Measurements from ENCODE around the gene ADD1.
A peak's percentile ranks its signal among the peaks of the same experiment; 100 is the strongest.

Gene ADD1

DNA sequence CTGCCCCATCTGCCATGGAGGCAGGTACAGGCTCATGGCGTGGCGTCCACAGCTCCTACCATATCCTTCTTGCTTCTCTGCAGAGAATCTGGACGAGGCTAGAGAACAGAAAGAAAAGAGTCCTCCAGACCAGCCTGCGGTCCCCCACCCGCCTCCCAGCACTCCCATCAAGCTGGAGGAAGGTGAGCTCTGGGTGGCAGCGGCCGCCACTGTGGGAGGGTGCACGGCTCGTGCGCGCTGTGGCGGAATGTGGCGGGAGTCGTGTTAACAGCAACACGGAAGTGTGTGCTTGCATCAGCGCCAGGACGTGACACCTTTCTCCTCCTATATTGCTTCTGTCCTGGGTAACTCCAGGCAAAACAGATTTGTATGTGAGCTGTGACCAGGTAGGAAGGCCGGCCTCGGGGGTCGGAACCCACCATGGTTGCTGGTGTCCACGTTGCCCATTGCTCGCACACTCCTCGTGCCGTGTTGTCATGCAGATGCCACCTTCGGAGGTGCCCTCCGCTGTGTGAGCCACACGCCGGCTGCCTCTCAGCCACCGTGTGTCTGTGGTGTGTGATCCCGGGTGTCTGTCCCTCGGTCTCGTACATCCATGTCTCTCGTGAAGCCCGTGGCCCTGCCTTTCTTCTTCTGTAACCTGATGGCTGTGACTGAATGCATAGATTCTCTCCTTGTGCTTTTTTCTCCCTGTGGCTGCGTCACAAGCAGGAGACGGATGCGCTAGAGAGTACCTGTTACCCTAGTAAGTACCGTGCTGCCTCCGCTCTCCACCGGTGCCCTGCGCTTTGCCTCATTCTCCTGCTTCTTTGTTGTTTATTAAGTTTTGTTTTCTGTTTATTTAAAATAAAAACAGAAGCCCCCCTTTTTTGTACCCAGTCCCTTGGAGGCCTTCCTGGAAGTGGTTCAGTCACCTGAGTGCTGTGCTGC, 82.6 kb downstream of the ADD1 start:
- peaks cover 26 to 29% of the 10 kb centered on the region in 2 donors for H3K4me1 Mint-ChIP-seq (ENCODE audit: low read depth in 2 of 2)
- DNase-seq (no peak), ATAC-seq (replicated peaks) (no peak)
- H3K27ac Mint-ChIP-seq, result no peak overlapping the region
- H3K9me3 Mint-ChIP-seq, result no peaks in the 10 kb centered on the region
- H3K36me3 Mint-ChIP-seq (ENCODE audit: insufficient read depth), result peaks cover 62% of the 10 kb centered on the region
- no peaks in the 10 kb centered on the region for H3K27me3 Mint-ChIP-seq
- H3K4me3 Mint-ChIP-seq, result no peak overlapping the region

DNA sequence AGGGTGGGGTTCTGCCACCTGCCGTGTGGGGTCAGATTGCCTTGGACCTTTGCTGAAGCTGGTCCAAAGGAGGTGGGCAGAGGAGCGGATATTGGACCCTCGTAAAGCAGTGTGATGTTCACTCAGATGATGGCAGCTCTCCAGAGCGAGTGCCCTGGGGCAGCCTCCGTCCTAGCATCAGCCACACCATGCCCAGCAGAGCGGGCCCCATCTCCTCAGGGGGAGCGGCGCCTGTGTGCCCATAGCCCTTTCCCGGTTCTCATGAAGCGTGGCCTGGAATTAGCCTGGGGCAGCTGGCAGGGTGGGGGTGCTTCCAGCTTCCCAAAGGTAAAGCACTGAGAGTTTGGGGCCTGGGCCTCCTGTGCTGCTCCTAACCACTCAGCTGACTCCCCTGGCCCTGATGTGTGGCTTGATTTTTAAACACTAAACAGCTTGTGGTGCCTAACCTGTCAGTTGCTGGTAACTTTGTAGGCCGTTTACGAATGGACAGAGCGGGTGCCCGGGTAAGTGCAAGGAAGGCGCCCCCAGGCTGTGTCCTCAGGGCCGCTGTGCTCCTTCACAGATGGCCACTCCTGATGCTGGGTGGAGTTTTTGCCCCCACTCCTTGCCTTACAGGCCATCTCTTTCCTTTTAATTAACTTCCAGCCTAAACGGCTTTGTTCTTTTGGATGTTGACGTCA, 83.5 kb downstream of the ADD1 start:
- DNase-seq, result no peak
- H3K4me1 Mint-ChIP-seq (ENCODE audit: low read depth in 2 of 2), result peaks cover 23 to 24% of the 10 kb centered on the region in 2 donors

DNA sequence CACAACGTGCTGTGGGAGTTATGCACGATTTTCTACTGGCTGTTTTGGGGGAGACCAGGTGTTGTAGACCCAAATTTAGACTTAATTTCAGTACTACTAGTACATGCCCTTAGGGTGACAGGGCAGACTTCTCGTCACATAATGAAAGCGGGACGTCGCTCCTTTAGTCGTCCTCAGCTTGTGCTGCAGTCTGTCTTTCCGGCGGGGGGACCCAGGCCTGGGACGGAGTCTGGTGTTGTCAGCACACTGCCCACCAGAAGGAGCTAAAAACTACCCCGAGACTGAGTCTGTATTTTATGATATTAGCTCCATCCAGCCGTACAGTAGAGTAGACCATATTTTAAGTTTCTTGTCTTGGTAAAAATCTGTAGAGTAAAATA, 84.0 kb downstream of the ADD1 start:
- Mint-ChIP-seq H3K27ac (peak overlapping the region; percentile 38 to 86), H3K9me3 (no peaks in the 10 kb centered on the region), H3K36me3 (ENCODE audit: insufficient read depth) (peaks cover 65% of the 10 kb centered on the region), H3K27me3 (no peaks in the 10 kb centered on the region), H3K4me1 (ENCODE audit: low read depth in 2 of 2) (peaks cover 21 to 22% of the 10 kb centered on the region in 2 donors), H3K4me3 (no peak overlapping the region)
- DNase-seq, result no peak
- no peak for ATAC-seq (replicated peaks)

More for the DNA sequence above, 83.5 kb downstream of the ADD1 start:
- H3K9me3 Mint-ChIP-seq, result no peaks in the 10 kb centered on the region
- peaks cover 65% of the 10 kb centered on the region for H3K36me3 Mint-ChIP-seq (ENCODE audit: insufficient read depth)
- no peak overlapping the region for H3K4me3 Mint-ChIP-seq
- no peaks in the 10 kb centered on the region for H3K27me3 Mint-ChIP-seq
- H3K27ac Mint-ChIP-seq, result peak overlapping the region in 1 of 2 donors; percentile 86
- ATAC-seq (replicated peaks), result no peak

DNA sequence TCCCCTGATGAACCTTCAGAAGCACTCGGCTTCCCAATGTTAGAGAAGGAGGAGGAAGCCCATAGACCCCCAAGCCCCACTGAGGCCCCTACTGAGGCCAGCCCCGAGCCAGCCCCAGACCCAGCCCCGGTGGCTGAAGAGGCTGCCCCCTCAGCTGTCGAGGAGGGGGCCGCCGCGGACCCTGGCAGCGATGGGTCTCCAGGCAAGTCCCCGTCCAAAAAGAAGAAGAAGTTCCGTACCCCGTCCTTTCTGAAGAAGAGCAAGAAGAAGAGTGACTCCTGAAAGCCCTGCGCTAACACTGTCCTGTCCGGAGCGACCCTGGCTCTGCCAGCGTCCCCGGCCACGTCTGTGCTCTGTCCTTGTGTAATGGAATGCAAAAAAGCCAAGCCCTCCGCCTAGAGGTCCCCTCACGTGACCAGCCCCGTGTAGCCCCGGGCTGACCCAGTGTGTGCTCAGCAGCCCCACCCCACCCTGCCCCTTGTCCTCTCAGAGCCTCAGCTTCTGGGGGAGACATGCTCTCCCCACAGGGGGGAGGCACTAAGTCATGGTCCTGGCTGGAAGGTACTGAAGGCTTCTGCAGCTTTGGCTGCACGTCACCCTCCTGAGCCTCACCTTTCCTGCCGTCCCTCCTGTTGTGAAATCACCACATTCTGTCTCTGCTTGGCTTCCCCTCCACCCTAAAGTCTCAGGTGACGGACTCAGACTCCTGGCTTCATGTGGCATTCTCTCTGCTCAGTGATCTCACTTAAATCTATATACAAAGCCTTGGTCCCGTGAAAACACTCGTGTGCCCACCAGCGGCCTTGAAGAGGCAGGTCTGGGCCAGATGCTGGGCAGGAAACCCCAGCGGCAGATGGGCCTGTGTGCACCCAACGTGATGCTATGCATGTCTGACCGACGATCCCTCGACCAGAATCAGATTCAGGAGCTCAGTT, 84.9 kb downstream of the ADD1 start:
- ATAC-seq (replicated peaks), result no peak
- Mint-ChIP-seq H3K4me1 (ENCODE audit: low read depth in 2 of 2) (peaks cover 24% of the 10 kb centered on the region in 2 donors), H3K27ac (peak overlapping the region; percentile 68 to 86), H3K4me3 (no peak overlapping the region), H3K9me3 (no peaks in the 10 kb centered on the region), H3K36me3 (ENCODE audit: insufficient read depth) (peaks cover 67% of the 10 kb centered on the region), H3K27me3 (no peaks in the 10 kb centered on the region)
- DNase-seq, result no peak

DNA sequence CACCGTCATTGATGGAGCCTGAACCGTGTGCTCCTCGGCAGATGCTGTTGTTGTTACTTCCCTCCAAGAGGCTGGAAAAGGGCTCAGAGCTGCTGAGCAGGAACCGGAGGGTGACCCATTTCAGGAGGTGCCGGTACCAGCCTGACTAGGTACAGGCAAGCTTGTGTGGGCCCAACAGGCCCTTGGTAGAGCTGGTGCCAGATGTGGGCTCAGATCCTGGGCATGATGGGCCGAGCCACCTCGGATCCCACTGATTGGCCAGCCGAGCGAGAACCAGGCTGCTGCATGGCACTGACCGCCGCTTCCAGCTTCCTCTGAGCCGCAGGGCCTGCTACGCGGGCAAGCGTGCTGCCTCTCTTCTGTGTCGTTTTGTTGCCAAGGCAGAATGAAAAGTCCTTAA, 85.8 kb downstream of the ADD1 start:
- Mint-ChIP-seq H3K4me3 (no peak overlapping the region), H3K36me3 (ENCODE audit: insufficient read depth) (peaks cover 67% of the 10 kb centered on the region), H3K27me3 (no peaks in the 10 kb centered on the region), H3K4me1 (ENCODE audit: low read depth in 2 of 2) (peaks cover 20 to 21% of the 10 kb centered on the region in 2 donors), H3K9me3 (no peaks in the 10 kb centered on the region), H3K27ac (no peak overlapping the region)
- ATAC-seq (replicated peaks) (no peak), DNase-seq (no peak)

DNA sequence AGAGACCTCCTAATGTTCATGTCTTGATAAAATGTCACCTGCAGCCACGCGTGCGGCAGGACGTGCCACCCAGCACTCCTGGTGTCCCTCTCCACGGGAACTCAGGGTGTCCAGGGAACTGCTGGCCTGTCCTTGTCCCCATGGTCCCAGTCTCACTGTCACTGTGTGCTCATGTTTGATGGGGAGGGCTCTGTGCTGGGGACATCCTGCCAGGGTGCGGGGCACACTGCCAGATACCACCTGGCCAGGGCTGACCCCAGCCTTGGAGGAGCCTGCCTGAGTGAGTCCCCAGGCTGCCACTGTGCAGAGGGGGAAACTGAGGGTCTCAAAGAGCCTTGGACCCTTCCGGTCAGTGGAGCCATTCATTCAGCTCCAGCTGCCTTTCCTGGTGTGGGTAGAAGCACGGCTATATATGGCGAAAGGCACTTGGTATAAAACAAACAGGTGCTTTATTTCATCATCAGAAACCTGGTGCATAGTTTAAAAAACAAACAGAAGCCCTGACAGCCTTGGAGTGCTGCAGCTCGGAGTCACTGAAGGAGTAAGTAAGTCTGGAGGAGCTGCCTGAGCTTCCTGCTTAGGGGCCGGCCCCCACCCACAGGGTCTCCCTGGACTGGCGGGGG, 86.6 kb downstream of the ADD1 start:
- no peaks in the 10 kb centered on the region for H3K9me3 Mint-ChIP-seq
- H3K4me1 Mint-ChIP-seq (ENCODE audit: low read depth in 2 of 2), result peaks cover 20 to 21% of the 10 kb centered on the region in 2 donors
- peaks cover 71% of the 10 kb centered on the region for H3K36me3 Mint-ChIP-seq (ENCODE audit: insufficient read depth)
- peak overlapping the region; percentile 38 to 46 for H3K27ac Mint-ChIP-seq
- DNase-seq, result no peak
- no peak for ATAC-seq (replicated peaks)
- no peaks in the 10 kb centered on the region for H3K27me3 Mint-ChIP-seq
- H3K4me3 Mint-ChIP-seq, result peak overlapping the region; percentile 19 to 48

DNA sequence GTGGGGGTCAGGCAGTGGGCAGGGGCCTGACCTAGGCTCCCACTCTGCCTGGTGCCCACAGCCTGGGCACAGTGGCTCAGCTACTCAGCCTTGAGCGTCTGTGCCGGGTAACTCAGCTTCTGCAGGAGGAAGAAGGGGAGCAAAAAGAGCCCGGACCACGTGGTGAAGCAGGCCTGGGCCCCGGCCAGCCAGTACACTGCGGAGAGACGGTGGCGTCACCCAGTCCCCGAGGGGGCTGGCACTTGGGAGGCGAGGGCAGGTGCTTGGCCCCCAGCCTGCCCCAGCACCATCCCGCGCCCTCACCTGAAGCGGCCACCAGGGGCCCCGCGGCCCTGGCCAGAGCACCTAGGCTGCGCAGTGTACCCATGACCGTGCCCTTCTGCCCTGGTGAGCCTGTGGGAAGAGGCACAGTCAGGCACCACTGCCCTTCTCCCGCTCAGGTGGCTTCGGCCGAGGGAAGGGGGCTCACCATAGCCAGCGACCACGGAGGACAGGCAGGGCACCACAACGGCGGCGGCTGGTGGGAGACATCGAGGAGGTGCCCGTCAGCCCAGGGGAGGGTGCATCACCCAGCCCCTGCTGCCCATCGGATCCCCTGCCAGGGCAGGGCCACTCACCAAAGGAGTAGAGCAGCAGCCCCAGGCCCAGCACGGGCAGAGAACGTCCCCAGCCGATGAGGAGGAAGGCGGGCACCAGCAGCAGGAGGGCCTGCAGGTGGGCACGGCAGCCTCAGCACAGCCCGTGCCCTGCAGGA, 87.3 kb downstream of the ADD1 start:
- no peak for DNase-seq
- ATAC-seq (replicated peaks), result no peak
- Mint-ChIP-seq H3K36me3 (ENCODE audit: insufficient read depth) (peaks cover 71% of the 10 kb centered on the region), H3K9me3 (no peaks in the 10 kb centered on the region), H3K4me3 (peak overlapping the region; percentile 19 to 92), H3K27me3 (no peaks in the 10 kb centered on the region), H3K4me1 (ENCODE audit: low read depth in 2 of 2) (peaks cover 26 to 28% of the 10 kb centered on the region in 2 donors), H3K27ac (peak overlapping the region; percentile 91 to 95)

DNA sequence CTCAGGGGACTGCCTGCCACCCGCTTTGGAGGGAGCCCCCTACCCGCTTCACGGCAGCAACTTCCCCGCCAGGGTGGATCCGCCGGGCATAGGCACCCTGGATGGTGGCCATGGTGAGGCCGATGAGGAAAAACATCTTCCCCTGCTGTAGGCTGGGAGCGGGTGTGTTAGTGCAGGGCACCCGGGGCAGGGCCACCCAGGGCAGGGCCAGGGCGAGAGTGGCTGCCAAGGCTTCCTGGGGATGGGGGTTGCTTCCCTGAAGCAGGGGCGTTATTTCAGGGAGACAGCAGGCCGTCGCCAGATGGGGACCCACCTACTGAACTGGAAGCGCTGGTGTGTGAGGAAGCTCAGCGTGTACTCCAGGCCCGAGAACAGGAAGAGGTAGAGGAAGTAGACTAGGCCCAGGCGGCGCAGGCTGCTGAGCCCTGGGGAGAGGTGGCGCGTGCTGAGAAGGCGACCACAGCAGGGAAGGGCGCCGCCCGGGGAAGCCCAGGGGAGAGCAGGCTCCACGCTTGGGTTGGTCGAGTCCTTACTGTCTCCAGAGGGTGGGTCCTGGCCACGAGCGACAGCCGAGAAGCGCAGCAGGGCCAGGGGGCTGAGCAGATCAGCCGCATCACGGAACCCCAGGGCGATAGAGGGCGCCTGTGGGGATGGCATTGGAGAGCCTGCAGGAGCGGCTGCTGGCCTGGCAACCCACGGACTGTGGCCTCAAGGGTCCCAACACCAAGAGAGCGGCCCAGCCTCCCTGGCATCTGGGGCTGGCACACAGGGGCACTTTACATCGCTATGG, 88.1 kb downstream of the ADD1 start:
- Mint-ChIP-seq H3K27me3 (no peaks in the 10 kb centered on the region), H3K9me3 (no peaks in the 10 kb centered on the region), H3K4me1 (ENCODE audit: low read depth in 2 of 2) (peaks cover 32 to 34% of the 10 kb centered on the region in 2 donors), H3K4me3 (peak overlapping the region; percentile 85 to 92), H3K27ac (peak overlapping the region; percentile 91 to 95), H3K36me3 (ENCODE audit: insufficient read depth) (peaks cover 72% of the 10 kb centered on the region)
- DNase-seq, result peak; percentile 50 to 58 (median 57)
- ATAC-seq (replicated peaks), result peak; percentile 35

DNA sequence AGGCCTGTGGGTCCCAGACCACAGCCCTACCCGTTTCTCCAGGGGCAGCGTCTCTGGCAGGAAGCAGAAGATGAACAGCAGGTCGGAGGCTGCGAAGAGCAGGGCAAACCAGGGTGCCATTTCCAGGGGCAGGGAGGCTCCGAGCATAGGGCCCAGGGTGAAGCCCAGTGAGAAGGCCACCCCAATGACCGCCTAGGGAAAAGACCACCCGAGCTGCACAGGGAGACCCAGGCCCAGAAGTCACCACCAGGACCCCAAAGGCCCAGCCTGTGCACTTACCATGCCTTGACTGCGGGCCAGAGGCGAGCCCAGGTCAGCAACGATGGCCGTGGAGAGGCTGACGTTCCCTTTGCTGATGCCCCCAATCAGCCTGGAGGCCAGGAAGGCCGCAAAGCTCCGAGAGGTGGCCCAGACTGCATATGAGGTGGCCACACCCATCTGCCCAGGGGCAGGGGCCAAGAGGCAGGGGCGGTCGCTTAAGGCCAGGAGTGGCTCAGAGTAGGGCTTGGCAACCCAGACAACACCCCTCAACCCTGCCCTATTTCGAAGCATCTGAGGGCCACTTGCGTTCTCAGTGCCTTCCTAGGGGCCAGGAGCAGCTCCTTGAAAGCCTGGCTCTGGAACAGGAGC, 88.8 kb downstream of the ADD1 start:
- ATAC-seq (replicated peaks) (no peak), DNase-seq (no peak)
- Mint-ChIP-seq H3K4me1 (ENCODE audit: low read depth in 2 of 2) (peaks cover 38 to 41% of the 10 kb centered on the region in 2 donors), H3K36me3 (ENCODE audit: insufficient read depth) (peaks cover 76% of the 10 kb centered on the region), H3K27ac (peak overlapping the region; percentile 91 to 95), H3K27me3 (no peaks in the 10 kb centered on the region), H3K9me3 (no peaks in the 10 kb centered on the region), H3K4me3 (peak overlapping the region; percentile 85 to 92)

DNA sequence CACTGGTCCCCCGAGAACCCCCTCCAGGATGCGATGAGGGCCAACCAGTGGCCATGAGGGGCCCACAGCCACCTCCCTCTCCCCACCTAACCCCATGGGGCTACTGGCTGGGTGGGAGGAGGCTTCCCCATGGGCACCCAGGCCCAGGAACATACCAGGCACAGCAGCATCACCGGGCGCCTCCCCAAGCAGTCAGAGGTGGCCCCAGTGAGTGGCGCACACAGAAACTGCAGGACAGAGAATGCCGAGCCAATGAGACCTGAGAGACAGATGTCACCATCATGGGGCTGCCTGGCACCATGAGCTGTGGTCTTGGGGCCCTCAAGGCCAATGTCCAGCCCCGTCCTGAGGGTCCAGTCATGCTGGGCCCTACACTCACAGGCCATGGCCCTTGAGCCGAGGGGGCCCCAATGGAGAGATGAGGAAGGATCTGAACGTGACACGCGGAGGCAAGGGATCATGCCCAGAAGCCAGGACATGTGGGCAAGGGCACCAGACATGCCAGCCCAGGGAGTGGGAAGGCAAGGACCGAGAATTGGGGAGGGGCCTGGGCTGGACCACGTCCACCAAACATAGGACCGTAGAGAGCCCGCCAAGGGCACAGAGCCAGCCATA, 89.4 kb downstream of the ADD1 start:
- peaks cover 43% of the 10 kb centered on the region in 2 donors for H3K4me1 Mint-ChIP-seq (ENCODE audit: low read depth in 2 of 2)
- no peaks in the 10 kb centered on the region for H3K27me3 Mint-ChIP-seq
- H3K27ac Mint-ChIP-seq, result peak overlapping the region; percentile 91 to 95
- peaks cover 76% of the 10 kb centered on the region for H3K36me3 Mint-ChIP-seq (ENCODE audit: insufficient read depth)
- H3K4me3 Mint-ChIP-seq, result peak overlapping the region; percentile 85 to 92
- H3K9me3 Mint-ChIP-seq, result no peaks in the 10 kb centered on the region
- ATAC-seq (replicated peaks), result no peak
- peak in 1 of 3 experiments; percentile 34 for DNase-seq

DNA sequence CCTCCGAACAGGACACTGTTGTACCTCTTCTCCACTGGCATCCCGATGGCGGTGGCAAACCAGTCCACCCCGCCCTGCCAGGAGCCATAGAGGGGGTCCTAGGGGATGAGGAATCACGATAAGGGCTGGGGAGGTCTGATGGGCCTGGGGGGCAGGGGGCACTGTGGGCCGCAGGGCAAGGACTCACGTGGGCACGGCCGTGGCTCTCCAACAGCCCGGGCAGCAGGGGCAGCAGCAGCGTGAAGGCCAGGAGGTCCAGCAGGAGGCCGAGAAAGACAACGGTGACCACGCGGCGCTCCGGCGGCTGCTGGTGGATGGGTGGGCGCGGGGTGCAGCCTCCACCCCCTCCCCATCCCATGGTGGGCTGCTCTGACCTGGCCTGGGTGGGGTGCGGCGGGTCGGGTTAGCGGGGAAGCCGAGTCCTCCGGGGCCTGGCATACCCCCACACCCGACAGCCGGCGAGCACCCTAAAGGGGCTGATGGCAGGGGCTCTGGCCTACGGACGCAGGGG, 90.0 kb downstream of the ADD1 start:
- no peaks in the 10 kb centered on the region for H3K27me3 Mint-ChIP-seq
- H3K4me1 Mint-ChIP-seq (ENCODE audit: low read depth in 2 of 2), result peaks cover 43% of the 10 kb centered on the region in 2 donors
- DNase-seq (no peak), ATAC-seq (replicated peaks) (no peak)
- H3K9me3 Mint-ChIP-seq, result no peaks in the 10 kb centered on the region
- peak overlapping the region; percentile 85 to 92 for H3K4me3 Mint-ChIP-seq
- peaks cover 76% of the 10 kb centered on the region for H3K36me3 Mint-ChIP-seq (ENCODE audit: insufficient read depth)
- peak overlapping the region; percentile 91 to 95 for H3K27ac Mint-ChIP-seq
